Endodermal cell (in vitro differentiated cells): ENCODE results near the gene PIK3IP1. TPM values are rescaled to one million over a fixed set of nuclear protein-coding genes. Genes with fewer than 3 reads are reported as not detected.

Source experiments
- DNase-seq: peaks from one replicate; pipeline ENCODE4 v3.0.0-alpha.2; 2017
- H3K27ac ChIP-seq: 2 replicates; pipeline ENCODE4 v1.5.1; 2013; ENCODE audit warnings: mild to moderate bottlenecking, low read depth, low read length, moderate library complexity
- H3K27me3 ChIP-seq: 2 replicates; pipeline ENCODE4 v1.6.1; 2013; ENCODE audit warnings: mild to moderate bottlenecking, low read length, moderate library complexity; ENCODE audit not compliant: insufficient read depth, control insufficient read depth, poor library complexity, severe bottlenecking
- H3K36me3 ChIP-seq: 2 replicates; pipeline ENCODE4 v1.7.0; 2013; ENCODE audit warnings: mild to moderate bottlenecking, low read length, moderate library complexity; ENCODE audit not compliant: control insufficient read depth, insufficient read depth
- H3K4me1 ChIP-seq: one replicate; pipeline ENCODE4 v1.7.0; 2013; ENCODE audit warnings: low read length; ENCODE audit not compliant: control insufficient read depth, insufficient read depth
- H3K4me3 ChIP-seq: 2 replicates; pipeline ENCODE4 v1.5.1; 2013; ENCODE audit warnings: mild to moderate bottlenecking, low read length, moderate library complexity
- H3K9ac ChIP-seq: 2 replicates; pipeline ENCODE4 v1.6.1; 2013; ENCODE audit warnings: mild to moderate bottlenecking, low read length, moderate library complexity; ENCODE audit not compliant: poor library complexity, severe bottlenecking; ENCODE audit errors: extremely low read depth
- H3K9me3 ChIP-seq: 2 replicates; pipeline ENCODE4 v1.6.1; 2013; ENCODE audit warnings: mild to moderate bottlenecking, low read length, moderate library complexity; ENCODE audit not compliant: control insufficient read depth
- H3K27ac Mint-ChIP-seq: 2 replicates; pipeline ENCODE4 v1.8.0; 2020; ENCODE audit warnings: mixed read lengths
- H3K27me3 Mint-ChIP-seq: 2 replicates; pipeline ENCODE4 v1.8.0; 2021; ENCODE audit warnings: mild to moderate bottlenecking, mixed read lengths; ENCODE audit not compliant: insufficient read depth
- H3K36me3 Mint-ChIP-seq: 2 replicates; pipeline ENCODE4 v1.8.0; 2020; ENCODE audit warnings: low read depth, mixed read lengths
- H3K4me1 Mint-ChIP-seq: 2 replicates; pipeline ENCODE4 v1.8.0; 2020; ENCODE audit warnings: mixed read lengths
- H3K4me3 Mint-ChIP-seq: 2 replicates; pipeline ENCODE4 v1.8.0; 2020; ENCODE audit warnings: mild to moderate bottlenecking, moderate library complexity, mixed read lengths
- H3K9me3 Mint-ChIP-seq: 2 replicates; pipeline ENCODE4 v1.8.0; 2020; ENCODE audit warnings: mild to moderate bottlenecking, mixed read lengths
- WGBS, 2 experiments: methylation state at CpG; one replicate each; pipeline versions ENCODE4 v1.1.5 to v1.1.7; 2013; ENCODE audit warnings: missing lambda C conversion rate in 2 of 2, mixed read lengths in 1 of 2; ENCODE audit not compliant: insufficient coverage in 1 of 2, insufficient read length in 1 of 2; 5-methylcytosine and 5-hydroxymethylcytosine counted together
- total RNA-seq, 2 donors: library from RNA; stranded (reverse); fragmentation: NEBNext Ultra II Directional in 1 of 2; extraction: Animal tissue kit (Norgen Biotek cat#: 25700) in 1 of 2; gene quantifications; 2 replicates in 1 of 2; 3 replicates in 1 of 2; pipeline ENCODE4 v1.2.1, GENCODE V29; 2021
- TF ChIP-seq, protein P1 (sequence below): fragments of 200-600 bp; sonication (generic); conservative IDR thresholded peaks from 2 replicates; pipeline ENCODE4 v1.5.0; 2021; ENCODE audit warnings: antibody characterized with exemption, mild to moderate bottlenecking

PIK3IP1 gene
- total RNA-seq, 2 donors from 2014 or later = 2.0 to 3.5 TPM

- Histone ChIP-seq H3K9ac (no peak overlapping the region), H3K4me1 (no peaks in the 10 kb centered on the region), H3K27ac (no peak overlapping the region), H3K36me3 (peaks cover 96% of the 10 kb centered on the region), H3K9me3 (no peaks in the 10 kb centered on the region), H3K4me3 (no peak overlapping the region), H3K27me3 (no peaks in the 10 kb centered on the region)
- H3K4me3 Mint-ChIP-seq = no peak overlapping the region
- TF ChIP-seq, protein P1, sequence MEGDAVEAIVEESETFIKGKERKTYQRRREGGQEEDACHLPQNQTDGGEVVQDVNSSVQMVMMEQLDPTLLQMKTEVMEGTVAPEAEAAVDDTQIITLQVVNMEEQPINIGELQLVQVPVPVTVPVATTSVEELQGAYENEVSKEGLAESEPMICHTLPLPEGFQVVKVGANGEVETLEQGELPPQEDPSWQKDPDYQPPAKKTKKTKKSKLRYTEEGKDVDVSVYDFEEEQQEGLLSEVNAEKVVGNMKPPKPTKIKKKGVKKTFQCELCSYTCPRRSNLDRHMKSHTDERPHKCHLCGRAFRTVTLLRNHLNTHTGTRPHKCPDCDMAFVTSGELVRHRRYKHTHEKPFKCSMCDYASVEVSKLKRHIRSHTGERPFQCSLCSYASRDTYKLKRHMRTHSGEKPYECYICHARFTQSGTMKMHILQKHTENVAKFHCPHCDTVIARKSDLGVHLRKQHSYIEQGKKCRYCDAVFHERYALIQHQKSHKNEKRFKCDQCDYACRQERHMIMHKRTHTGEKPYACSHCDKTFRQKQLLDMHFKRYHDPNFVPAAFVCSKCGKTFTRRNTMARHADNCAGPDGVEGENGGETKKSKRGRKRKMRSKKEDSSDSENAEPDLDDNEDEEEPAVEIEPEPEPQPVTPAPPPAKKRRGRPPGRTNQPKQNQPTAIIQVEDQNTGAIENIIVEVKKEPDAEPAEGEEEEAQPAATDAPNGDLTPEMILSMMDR = no peak
- H3K27me3 Mint-ChIP-seq = no peaks in the 10 kb centered on the region
- 89 to 95% methylated on average over 3 to 4 of the region's 4 CpGs for WGBS, 2 experiments
- H3K27ac Mint-ChIP-seq = peak overlapping the region; percentile 26
- peaks cover 85% of the 10 kb centered on the region for H3K36me3 Mint-ChIP-seq
- H3K4me1 Mint-ChIP-seq = no peaks in the 10 kb centered on the region
- no peaks in the 10 kb centered on the region for H3K9me3 Mint-ChIP-seq
- DNase-seq = peak; percentile 42
These were observed 36.7 kb upstream of the PIK3IP1 start for GRCh38 chr22:31329029-31329428.

- no peak overlapping the region for H3K9ac ChIP-seq
- WGBS, 2 experiments = 90 to 96% methylated on average over 4 to 13 of the region's 13 CpGs
- no peaks in the 10 kb centered on the region for H3K4me1 ChIP-seq
- H3K27ac Mint-ChIP-seq = no peak overlapping the region
- no peaks in the 10 kb centered on the region for H3K27me3 ChIP-seq
- H3K36me3 Mint-ChIP-seq = peaks cover 81% of the 10 kb centered on the region
- H3K36me3 ChIP-seq = peaks cover 96% of the 10 kb centered on the region
- no peaks in the 10 kb centered on the region for H3K4me1 Mint-ChIP-seq
- H3K4me3 Mint-ChIP-seq = no peak overlapping the region
- H3K27me3 Mint-ChIP-seq = no peaks in the 10 kb centered on the region
- H3K9me3 ChIP-seq = no peaks in the 10 kb centered on the region
- TF ChIP-seq, protein P1 = no peak
- no peak overlapping the region for H3K4me3 ChIP-seq
- H3K9me3 Mint-ChIP-seq = no peaks in the 10 kb centered on the region
- H3K27ac ChIP-seq = peak overlapping the region; percentile 38
- DNase-seq = no peak
These were observed 36.3 kb upstream of the PIK3IP1 start for GRCh38 chr22:31328544-31328960.

GRCh38 chr22:31327806-31328543 lies 35.7 kb upstream of the PIK3IP1 start:
- H3K4me1 Mint-ChIP-seq = peaks cover 2% of the 10 kb centered on the region
- Histone ChIP-seq H3K27me3 (no peaks in the 10 kb centered on the region), H3K4me3 (no peak overlapping the region), H3K4me1 (no peaks in the 10 kb centered on the region), H3K9me3 (no peaks in the 10 kb centered on the region), H3K9ac (no peak overlapping the region), H3K36me3 (peaks cover 93% of the 10 kb centered on the region), H3K27ac (no peak overlapping the region)
- DNase-seq = peak; percentile 54
- TF ChIP-seq, protein P1 = no peak
- H3K9me3 Mint-ChIP-seq = no peaks in the 10 kb centered on the region
- WGBS, 2 experiments = 71 to 93% methylated on average over 3 to 9 of the region's 9 CpGs
- H3K27me3 Mint-ChIP-seq = no peaks in the 10 kb centered on the region
- H3K27ac Mint-ChIP-seq = peak overlapping the region; percentile 44
- peaks cover 78% of the 10 kb centered on the region for H3K36me3 Mint-ChIP-seq
- H3K4me3 Mint-ChIP-seq = no peak overlapping the region
